Left forelimb (tissue), 1 donor: Measurements from ENCODE around the gene MYH14.

ENCODE experiments used
- DNase-seq: peaks from one replicate; pipeline ENCODE4 v3.0.0-alpha.2; 2018; ENCODE audit warnings: low spot score

Gene MYH14

GRCh38 chr19:50292216-50292827 is 88.9 kb downstream of the MYH14 start:
- DNase-seq = no peak

DNA sequence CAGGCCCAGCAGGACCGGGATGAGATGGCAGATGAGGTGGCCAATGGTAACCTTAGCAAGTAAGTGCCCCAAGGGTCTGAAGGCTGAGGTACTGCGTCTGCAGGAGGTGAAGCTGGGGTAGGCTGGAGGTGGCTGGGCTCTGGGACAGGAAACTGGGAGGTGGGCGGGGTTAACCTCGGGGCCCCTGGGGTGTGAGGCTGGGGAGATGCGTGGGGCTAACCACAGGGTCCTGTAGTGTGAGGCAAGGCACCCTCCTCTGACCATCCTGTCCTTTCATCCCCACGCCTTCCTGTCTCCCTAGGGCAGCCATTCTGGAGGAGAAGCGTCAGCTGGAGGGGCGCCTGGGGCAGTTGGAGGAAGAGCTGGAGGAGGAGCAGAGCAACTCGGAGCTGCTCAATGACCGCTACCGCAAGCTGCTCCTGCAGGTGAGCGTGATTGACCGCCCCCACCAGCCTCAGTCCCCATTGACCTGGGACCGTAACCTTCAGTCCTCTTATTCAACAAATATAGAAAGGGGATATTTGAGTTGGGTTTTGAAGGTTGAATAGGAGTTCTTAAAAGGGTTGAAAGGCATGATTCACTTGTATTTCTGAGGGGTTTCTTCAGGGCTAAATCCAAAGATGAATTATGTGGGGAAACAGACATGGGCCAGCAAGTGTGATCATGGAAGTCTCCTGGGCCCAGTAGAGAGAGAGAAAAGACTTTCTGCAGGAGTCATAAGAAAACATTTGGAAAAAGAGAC is 90.0 kb downstream of the MYH14 start:
- DNase-seq = no peak

DNA sequence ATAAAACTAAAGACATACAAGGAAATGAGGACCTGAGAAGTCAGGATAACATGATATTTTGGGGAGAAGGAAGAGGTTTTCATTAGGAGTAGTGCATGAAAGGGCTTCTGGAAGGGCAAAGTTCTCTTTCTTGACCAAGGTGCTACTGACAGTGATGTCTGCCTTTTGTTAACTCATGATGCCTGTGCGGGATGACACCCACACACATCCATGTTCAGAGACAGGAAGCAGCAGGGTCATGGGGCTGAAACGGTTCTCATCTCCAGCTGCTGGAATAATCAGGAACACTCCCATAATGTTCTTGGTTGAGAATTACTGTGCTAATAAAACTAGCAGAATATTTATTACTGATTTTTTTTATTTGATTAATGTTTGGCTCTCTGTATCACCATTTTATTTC is 96.6 kb downstream of the MYH14 start:
- no peak for DNase-seq

DNA sequence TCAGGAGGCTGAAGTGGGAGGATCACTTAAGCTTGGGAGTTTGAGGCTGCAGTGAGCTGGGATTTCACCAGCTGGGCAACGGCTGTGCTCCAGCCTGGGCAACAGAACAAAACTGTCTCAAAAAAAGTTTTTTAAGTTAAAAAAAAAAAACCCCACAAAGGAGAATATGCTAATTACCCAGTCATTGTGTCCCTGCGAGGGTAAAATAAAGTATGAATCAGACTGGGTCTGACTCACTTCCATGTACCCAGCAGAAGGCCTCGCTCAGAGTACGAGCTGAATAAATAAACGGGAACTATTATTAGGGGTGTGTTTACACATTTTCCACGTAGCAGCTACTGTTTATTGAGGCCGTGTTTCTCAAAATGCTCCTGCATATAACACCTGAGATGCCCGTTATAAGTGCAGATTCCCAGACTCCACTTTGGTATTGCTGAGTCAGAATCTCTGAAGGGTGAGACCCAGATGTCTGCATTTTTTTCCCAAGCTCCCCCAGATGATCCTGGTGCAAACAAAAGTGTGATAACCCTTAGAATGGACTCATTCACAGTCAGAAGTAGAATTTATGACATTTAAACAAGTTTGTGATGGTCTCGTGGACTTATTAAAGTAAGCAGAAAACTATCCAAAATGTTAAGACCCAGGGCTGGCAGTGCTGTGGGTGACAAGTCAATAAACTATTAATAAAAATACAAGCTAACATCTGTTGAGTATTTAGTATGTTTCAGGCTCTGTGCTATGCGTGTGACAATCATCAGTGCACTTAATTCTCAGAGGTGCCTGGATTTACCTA is 97.6 kb downstream of the MYH14 start:
- DNase-seq = peak; percentile 18

- no peak for DNase-seq
Measured at GRCh38 chr19:50301607-50301971, 98.2 kb downstream of the MYH14 start.

DNA sequence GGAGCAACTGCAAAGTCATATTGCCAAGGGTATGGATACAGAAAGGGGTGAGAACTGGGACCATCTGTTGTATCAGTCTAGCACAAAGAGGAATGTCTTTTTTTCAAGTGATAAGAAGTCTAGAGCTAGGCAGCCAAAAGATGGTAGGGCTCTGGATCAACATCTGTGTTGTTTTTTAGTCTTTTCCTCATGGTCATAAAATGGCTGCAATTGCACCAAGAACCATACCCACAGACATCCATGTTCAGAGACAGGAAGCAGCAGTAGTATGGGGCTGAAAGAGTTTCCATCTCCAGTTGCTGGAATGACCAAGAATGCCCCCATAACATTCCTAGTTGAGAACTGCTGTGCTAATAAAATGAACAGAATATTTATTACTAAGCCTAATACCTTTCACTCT is 100.1 kb downstream of the MYH14 start:
- DNase-seq = no peak

DNA sequence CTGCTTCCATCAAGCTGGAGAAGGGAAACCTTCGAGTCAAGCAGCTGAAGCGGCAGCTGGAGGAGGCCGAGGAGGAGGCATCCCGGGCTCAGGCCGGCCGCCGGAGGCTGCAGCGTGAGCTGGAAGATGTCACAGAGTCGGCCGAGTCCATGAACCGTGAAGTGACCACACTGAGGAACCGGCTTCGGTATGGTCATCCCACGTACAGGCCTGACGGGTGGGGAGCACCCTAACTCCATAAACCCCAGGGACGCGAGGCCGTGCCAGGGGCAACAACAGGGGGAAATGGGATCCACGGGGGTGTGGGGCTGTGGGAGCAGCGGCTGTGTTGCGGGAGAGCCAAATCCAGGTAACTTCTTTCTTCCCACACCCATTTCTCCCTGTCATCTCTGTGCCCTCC is 105.6 kb downstream of the MYH14 start:
- no peak for DNase-seq

DNA sequence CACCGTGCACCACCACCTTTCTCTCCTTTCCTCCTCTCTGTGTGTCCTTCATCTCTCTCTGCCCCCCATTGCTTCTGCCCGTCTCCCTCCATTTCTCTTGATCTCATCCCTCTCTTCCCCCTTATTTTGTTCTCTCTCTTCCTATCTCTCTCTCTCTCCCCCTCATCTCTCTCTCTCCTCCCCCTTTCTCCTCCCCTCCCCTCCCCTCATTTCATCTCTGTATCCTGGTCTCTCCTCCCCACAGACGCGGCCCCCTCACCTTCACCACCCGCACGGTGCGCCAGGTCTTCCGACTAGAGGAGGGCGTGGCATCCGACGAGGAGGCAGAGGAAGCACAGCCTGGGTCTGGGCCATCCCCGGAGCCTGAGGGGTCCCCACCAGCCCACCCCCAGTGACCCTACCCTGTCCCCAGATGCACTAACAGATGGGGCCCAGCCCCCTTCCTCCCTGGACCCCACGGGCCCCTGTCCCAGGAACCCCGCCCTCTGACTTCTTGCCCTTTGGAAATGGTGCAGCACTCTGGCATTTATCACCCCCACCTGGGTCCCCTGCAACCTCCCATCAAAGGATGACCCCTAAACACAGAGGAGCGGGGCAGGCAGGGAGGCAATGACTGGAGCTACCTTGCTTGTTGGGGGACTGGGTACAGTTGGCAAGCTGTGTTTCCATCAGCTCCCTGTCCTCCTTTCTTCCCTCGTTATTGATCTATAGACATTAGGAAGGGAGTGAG is 106.1 kb downstream of the MYH14 start:
- no peak for DNase-seq

GRCh38 chr19:50310759-50311465 is 107.5 kb downstream of the MYH14 start:
- DNase-seq = no peak

- DNase-seq = no peak
Measured at GRCh38 chr19:50311723-50312635, 108.6 kb downstream of the MYH14 start.

- DNase-seq = no peak
Measured at GRCh38 chr19:50312967-50313811, 109.8 kb downstream of the MYH14 start.

DNA sequence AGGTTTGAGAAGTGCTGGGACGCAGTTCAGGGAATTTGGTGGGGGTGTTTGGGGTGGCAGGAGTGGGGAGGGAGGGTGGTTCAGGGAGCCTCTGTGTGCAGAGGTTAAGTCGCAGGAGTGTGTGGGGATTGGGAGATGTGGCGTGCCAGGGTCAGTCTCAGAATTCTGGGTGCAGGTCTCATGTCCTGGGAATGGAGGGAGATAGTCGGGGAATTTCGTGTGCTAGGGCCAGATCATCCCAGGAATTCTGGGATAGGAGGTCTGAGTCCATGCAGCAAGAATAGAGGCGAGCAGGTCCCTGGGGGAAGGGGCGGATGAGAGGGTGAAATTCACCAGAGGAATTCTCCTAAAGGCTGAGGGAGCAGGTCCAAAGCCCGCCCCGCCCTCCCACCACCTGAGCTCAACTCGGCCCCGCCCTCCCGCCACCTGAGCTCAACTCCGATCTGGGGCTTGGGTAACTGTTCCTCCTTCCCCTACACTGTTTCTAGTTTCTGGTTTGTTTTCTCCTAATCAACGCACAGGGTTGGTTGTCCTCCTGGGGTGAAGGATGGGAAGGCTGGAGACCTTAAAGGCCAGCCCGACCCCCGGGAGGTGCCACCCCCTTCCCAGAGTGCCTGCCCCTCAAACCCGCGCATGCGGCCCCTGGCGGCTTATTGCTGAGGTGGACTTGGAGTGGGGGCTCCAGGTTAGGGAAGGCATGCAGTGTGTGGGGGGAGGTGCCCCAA is 110.6 kb downstream of the MYH14 start:
- no peak for DNase-seq

DNA sequence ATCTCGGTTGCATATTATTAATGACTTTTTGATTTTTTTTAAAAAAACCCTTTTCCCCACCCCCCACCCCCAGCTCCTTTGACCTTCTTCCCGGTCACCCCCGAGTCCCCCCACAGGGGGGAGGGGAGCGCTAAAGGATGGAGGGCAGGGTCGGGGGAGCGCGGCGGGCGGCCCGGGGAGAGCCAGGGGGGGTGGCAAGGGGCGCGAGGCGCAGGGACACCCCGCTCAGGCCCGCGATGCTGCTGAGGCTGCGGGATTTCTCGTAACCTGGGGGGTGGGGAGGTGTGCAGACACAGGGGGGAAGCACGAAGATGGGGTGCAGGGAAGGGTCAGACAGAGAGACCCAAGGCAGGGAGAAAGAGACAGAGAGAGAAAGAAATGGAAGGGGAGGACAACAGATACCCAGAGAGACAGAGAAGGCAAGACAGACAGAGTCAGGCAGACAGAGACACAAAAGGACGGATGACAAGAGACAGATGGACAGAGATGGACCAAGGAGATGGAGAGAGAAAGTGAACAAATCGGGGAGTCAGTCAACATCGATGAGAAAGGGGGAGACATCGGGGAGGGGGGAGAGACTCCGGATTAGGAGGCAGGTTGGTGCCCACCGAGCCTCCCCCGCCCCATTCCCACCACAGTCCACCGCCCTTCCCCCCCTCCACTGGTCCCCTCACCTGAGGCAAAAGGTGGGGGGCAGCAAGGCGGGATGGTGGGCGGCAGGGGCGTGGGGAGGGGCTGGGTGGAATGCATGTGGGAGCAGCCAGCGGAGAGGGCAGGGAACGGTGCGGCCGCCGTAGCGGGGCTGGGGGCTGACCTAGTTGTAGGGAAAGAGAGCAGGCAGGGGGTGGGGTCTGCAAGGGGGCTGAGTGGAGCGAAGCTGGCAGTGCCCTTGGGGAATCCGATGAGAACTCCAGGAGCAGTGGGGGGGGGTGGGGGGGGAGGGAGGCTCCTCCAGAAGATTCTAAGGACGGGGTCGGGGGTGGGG is 111.6 kb downstream of the MYH14 start:
- no peak for DNase-seq

DNA sequence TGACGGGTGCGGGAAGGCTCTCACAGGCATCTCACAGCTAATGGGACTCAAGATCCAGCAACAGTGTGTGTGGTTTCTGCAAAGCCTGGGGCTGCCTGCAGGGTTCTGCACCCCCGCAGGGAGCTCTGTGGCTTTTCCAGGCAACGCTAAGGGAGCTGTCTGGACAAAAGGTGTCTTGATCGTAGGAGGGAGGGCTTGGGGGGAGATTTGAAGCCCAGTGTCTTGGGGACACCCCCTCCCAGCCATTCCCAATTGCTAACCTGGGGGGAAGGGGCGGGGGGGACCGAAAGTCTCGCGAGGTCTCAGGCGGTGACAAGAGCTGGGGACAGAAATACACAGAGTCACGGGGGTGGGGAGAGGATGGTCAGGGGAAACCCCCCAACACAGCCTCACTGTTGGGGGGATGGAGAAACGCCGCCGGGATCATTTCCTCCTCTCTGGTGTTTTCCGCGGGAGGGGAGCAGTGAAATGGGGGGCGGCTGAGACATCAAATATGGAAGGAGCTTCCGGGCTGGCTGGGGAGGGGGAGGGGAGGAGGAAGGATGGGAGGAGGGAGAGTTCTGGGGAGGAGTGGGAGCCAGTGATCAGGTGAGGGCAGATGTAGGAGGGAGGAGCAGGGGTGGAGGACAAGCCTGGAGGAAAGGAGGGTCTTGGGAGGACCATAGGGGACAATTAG is 112.5 kb downstream of the MYH14 start:
- no peak for DNase-seq

DNA sequence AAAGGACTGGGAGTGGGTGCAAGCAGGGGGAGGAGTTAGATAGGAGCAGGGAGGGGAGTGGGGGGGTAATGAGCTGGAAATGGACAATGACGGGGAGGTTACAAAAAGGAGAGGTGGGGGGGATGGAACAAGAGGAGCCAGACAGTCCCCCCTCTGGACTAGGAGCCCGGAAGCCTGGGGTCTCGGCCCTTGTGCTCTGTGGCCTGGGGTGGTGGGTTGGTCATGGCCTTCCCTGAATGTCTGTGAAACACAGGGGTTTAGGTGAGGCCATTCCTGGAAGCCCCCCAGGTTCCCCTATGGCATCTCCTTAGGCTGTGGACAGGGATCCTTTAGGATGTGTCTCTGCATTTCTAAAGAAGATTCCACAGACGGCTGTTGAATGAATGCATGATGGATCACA is 113.7 kb downstream of the MYH14 start:
- DNase-seq = no peak

DNA sequence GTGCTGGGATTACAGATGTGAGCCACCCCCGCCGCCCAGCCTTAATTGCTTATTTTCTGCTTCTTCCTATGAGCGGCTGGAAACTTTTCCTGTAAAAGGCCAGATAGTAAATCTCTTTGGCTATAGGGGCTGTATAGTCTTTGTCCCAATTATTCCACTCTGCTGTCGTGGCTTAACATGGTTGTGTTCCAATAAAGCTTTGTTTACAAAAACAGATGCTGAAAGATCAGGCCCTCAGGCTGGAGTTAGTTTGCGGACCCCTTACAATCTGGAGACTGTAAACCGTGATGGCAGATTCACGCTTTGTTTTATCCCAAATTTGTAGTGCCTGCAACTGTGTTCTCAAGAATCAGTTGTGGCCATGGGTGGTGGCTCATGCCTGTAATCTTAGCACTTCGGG is 115.0 kb downstream of the MYH14 start:
- no peak for DNase-seq

DNA sequence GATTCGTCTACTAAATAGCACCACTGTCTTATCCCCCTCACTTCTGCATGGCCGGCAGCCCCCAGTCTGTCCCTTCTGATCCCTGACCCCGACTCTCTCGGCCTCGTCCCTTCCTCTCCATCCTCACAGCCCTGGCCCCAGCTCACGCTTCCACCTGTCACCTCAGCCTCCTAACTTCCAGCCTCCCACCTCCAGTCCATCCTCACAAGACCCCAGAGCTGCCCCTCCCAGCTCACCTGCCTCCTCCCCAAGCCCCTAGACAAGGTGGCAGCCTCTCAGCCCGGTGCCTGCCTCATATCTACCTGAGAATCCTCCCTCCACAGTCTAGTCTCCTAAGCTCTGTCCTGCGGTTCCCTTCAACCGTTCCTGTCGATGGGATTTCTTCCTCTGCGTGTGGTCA is 115.7 kb downstream of the MYH14 start:
- DNase-seq = no peak
